GM19193 (cell line): ENCODE results near the gene ASPSCR1.
A peak's percentile ranks its signal among the peaks of the same experiment; 100 is the strongest.

Experiments used
- POLR2A ChIP-seq: IDR thresholded peaks from 4 replicates; pipeline ENCODE4 v1.6.1; 2011; ENCODE audit not compliant: insufficient read depth, insufficient read length; ENCODE audit errors: extremely low read depth

Gene ASPSCR1

GRCh38 chr17:82058230-82058854 is 80.9 kb downstream of the ASPSCR1 start:
- TF ChIP-seq POLR2A, result no peak

- no peak for TF ChIP-seq POLR2A
Observed at GRCh38 chr17:82058855-82059249, 81.4 kb downstream of the ASPSCR1 start.

GRCh38 chr17:82059272-82060000 is 82.0 kb downstream of the ASPSCR1 start:
- peak; percentile 31 for TF ChIP-seq POLR2A

GRCh38 chr17:82060001-82060380 is 82.6 kb downstream of the ASPSCR1 start:
- no peak for TF ChIP-seq POLR2A

GRCh38 chr17:82060614-82061013 is 83.2 kb downstream of the ASPSCR1 start:
- TF ChIP-seq POLR2A, result no peak

- TF ChIP-seq POLR2A, result no peak
Observed at GRCh38 chr17:82061047-82061925, 83.9 kb downstream of the ASPSCR1 start.

GRCh38 chr17:82062076-82062983 is 84.9 kb downstream of the ASPSCR1 start:
- TF ChIP-seq POLR2A, result no peak

GRCh38 chr17:82062984-82063368 is 85.5 kb downstream of the ASPSCR1 start:
- TF ChIP-seq POLR2A, result no peak

GRCh38 chr17:82063424-82064415 is 86.3 kb downstream of the ASPSCR1 start:
- no peak for TF ChIP-seq POLR2A

- TF ChIP-seq POLR2A, result no peak
Observed at GRCh38 chr17:82064433-82065192, 87.2 kb downstream of the ASPSCR1 start.

- no peak for TF ChIP-seq POLR2A
Observed at GRCh38 chr17:82065193-82065637, 87.8 kb downstream of the ASPSCR1 start.

- peak; percentile 74 for TF ChIP-seq POLR2A
Observed at GRCh38 chr17:82065638-82066303, 88.3 kb downstream of the ASPSCR1 start, which contains the start of gene DUS1L. DUS1L (minus strand) TSS chr17:82065804; CDS start chr17:82065059, 745 bp downstream.
